GM21447 (cell line): ENCODE results near the gene XYLT1.

ENCODE experiments used
- ATAC-seq: cut with Tn5 transposase; IDR thresholded peaks from one replicate; pipeline ENCODE4 v1.9.1; 2021; ENCODE audit not compliant: unreplicated experiment

XYLT1 gene

DNA sequence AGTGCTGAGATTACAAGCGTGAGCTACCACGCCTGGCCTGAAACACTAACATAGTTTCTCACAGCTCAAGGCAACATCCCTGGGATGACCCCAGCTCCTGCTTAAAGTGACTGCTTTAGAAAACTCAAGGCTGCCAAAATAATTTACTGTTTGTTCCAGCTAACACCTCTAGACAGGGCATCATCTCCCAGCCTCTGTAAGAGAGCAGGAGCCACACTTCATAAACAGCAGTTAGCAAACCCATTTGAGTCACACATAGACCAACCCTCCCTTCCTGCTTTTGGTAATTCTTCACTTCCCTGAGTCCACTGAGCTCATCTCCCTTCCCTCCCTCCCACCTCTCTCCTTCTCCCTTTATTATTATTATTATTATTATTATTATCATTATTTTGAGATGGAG lies 201.3 kb downstream of the XYLT1 start:
- no peak for ATAC-seq

DNA sequence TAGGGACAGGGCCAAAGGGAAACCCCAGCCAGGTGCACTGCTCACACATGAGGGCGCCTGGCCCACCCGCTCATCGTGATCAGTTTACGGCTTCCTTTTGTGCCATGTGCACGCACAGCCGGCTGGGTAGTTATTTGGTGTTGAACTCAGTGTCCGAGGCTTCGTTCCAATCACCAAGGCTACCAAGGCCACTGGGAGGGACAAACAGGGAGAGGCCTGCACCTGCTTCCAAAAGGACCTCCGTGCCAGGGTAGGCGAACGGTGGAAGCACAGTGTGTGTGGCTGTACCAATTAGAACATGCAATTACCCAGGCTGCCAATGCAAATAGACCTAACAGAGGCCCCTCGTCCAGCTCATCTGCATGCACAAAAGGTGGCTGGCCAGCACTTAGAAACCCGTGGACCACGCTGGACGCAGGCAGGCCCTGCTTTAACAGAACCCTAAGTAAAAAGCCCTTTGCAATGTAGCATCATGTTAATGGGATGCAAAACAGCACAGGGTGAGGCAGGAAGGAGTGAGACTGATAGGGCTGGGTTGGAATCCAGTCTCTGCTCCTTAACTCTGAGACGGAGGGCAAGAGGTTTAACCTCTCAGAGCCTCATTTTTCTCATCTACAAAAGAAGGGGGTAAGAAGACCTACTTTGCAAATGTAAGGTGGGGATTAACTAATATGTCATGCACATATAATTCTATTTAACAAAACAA lies 204.0 kb downstream of the XYLT1 start:
- no peak for ATAC-seq

DNA sequence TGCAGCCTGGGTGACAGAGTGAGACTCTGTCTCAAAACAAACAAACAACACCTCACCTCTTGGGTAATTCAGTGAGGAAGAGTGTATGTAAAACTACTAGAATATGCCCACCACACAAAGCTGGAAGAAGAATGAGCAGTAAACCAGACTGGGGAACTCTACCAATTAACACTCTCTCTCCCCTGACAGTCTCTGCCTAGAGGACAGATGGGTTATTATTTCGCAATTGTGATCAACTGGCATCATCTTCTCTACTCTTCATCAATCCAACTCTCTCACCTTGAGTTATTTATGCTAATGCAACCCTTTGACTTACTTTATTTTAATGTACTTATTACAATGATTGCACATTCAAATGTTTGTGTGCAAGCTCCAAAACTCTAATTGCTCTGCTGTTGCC lies 205.6 kb downstream of the XYLT1 start:
- ATAC-seq, result no peak

DNA sequence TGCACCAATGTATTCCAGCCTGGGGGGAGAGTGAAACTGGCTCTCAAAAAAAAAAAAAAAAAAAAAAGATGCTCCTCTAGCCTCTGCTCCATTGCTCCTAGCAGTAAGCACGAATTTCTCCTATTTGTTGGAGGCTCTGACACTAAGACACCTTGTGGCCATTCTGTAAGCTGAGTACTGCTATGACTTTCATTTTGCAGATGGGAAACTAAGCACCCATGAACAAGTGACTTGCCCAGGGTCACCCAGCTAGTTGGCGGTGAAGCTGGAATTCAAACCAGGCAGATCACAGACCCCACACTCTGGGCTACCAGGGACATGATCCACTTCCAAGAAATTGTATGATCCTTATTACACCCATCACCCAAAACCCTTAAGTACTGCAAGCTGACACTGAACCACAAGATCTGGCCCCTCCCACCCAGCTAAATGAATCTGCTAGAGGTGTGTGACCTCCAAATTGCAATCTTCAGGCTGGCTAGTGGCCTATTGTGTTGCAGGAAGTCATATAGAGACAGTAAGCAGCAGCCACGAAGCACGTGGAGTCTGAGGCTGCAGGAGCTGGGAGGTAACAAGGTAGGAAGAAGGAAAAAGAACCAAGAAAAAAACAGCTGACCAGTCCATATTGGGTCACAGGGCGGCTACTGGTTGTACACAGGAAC lies 209.4 kb downstream of the XYLT1 start:
- ATAC-seq, result no peak

DNA sequence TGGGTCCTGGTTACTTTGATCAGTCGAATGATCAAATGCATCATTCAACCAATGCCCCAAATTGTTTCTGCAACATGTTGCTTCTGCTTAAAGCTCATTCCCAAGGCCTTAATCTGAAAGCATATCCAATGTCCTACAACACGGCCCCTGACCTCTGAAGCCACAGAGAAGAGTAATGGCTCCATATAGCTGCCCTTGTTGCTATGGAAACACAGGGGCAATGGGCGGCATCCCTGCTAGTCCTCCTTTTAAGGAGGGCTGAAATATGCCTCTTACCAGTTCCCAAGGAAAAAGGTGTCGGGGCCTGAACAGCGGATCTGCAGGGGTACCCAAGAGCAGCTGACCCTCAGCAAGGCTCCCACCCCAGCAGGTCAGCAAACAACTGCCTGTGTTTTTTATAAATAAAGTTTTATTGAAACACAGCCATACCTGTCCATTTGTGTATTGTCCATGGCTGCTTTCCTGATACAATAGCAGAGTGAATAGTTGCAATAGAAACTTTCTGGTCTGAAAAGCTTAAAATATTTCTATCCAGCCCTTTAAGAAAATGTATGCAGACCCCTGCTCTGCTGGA lies 210.4 kb downstream of the XYLT1 start:
- ATAC-seq, result no peak

DNA sequence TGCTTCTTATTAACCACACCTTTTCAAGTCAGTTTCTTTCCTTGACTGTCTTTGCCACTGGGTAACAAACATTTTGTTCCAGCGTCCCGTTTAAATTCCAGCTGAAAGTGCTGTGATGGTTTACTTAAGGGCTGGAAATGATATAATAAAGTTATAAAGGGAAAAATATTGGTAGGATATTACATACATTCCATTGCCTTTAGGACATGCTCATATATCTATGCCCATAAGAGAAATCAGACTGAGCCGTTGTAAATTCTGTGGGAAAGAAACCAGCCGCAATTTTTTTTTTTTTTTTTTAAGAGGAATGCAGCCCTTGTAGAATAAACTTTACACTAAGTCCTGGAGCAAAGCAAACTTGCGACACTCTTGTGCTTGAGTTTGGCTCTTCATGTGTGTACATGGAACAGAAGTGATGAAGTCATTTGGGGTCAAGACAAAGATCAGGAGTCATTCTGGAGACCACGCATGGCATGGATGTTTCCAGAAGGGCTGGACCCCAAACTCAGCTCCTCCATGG lies 210.9 kb downstream of the XYLT1 start:
- ATAC-seq, result no peak

DNA sequence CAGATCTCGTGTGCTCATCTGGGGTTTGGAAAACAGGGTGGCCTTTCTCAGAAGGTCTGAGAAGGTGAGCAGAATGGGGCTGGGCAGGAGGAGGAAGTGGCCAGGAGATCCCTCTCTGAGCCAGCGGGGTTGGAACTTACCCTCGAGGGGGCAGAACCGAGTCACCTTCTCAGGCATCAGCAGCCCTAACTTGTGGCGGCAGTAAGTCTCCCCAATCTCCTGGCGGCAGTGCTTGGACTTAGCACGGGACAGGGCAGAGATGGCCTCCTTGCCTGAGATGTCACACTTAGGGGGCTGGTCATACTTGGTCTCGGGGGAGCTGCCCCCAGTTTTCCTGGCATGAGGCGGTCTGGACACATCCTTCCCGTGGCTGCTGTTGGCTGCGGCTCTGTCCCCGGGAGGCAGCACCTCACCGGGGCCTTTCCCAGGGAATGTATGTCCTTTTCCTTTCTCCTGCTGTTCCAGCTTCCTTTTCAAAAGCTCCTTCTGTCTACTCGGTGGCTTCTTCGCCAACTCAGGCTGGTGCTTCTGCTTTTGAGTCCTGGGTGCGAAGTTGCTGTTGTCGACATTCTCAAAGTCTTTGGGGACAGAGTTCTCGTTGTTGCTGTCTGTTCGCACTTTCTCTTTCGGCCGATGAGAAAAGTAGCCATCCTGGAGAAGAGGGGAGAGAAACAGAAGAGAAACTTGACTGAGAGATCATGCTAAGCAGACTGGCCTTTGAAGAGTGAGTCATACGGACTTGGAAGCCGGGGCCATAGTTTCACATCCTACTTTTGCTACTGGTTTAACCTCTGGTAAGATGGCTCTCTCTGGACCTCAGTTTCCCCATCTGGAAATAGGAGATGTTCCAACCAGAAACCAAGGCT lies 211.7 kb downstream of the XYLT1 start:
- ATAC-seq, result peak; percentile 80

DNA sequence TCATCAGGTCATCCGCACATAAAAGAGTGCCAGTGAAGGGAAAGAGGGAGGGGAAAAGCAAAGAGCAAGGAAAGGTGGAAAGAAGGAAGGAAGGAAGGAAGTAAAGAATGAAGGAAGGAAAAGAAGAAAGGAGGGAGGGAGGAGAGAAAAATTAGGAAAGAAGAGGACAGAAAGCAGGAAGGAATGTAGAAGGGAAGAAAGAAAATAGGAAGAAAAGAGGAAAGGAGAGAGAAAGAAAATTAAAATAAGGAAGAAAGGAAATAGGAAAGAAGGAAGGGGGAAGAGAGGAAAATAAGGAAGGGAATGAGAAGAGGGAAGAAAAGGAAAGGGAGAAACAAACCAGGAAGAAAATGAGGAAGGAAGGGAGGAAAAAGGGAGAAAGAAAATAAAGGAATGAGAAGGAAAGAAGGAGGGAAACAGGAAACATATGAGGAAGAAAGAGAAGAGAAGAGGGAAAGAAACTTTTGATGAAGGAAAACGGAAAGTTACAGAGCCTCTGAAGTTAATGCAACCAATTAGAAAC lies 212.6 kb downstream of the XYLT1 start:
- ATAC-seq, result no peak

DNA sequence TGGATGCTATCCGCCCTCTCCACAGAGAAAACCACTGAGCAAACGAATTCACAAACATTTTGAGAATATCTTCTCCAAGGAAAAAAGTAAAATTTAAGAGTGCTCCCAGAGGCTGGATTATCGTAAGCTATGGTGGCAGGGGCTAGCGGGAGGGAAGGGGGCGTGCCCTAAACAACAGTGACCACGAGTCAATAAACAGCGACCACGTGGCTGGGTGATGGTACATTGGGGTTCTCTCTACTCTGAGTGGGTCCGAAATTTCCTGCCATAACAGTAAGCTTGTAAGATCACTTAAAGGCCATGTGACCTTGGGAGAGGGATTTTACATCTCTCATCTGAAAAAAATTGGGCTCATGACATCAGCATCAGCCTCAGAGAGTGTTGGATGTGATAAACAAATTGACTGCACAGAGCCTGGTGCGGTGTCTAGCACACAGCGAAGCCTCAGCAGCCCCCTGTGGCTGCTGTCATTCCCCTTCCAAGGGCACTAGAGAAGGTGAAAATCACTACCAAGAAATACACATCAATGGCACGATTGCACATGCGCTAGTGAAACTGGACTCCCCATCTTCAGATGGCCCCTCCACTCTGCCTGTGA lies 213.2 kb downstream of the XYLT1 start:
- ATAC-seq, result no peak

DNA sequence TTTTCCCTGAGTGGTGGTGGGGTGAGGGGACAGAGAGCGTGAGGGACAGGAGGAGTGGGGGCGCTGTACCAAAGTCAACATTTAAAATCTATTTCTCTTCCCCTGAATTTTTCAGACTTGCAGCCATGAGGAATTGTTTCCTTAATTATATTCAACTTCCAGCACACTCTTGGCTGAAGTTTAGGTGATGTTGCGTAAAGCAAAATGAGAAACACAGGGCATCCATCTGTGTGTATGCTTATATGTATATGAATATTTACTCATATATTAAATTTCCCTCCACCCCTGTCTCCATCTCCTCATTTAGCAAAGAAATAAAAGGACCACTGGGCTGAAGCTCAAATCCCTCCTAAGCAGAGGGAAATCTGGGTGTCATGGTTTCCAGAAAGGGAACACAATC lies 218.1 kb downstream of the XYLT1 start:
- ATAC-seq, result no peak

DNA sequence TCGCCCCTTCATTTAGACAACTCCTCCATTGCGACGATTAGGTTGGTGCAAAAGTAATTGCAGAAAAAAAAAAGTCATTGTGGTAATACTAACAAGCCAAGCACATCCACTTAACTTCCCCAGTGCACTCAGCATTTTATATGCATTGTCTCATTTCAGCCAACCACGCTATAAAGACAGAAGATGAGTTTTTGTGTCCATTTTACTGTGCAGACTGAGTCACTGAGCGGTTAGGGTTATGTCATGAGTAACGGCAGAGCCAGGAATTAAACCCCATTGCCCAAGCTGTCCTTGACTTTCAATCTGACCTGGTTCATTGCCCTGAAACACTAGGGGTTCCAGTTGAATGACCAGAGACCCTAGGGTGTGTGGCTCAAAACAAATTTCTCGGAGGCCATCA lies 218.7 kb downstream of the XYLT1 start:
- ATAC-seq, result no peak

DNA sequence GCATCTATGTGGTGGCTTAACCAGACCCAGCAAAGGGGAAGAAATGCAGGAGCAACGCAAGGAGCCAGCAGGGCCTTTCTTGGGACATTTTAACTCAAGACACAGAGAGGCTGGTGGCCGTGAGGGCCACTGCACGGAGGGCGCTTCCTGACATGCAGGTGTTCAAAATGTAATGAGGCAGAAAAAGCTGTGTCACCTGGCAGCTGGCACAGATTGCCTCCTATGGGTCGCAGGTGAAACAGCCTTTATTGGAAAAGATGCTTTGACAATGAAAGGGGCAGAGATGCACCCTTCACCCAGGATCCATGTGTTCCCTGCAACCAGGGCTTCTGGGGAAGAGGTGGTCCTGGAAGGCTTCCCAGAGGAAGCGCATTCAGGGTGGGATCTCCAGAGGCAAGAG lies 219.3 kb downstream of the XYLT1 start:
- no peak for ATAC-seq

DNA sequence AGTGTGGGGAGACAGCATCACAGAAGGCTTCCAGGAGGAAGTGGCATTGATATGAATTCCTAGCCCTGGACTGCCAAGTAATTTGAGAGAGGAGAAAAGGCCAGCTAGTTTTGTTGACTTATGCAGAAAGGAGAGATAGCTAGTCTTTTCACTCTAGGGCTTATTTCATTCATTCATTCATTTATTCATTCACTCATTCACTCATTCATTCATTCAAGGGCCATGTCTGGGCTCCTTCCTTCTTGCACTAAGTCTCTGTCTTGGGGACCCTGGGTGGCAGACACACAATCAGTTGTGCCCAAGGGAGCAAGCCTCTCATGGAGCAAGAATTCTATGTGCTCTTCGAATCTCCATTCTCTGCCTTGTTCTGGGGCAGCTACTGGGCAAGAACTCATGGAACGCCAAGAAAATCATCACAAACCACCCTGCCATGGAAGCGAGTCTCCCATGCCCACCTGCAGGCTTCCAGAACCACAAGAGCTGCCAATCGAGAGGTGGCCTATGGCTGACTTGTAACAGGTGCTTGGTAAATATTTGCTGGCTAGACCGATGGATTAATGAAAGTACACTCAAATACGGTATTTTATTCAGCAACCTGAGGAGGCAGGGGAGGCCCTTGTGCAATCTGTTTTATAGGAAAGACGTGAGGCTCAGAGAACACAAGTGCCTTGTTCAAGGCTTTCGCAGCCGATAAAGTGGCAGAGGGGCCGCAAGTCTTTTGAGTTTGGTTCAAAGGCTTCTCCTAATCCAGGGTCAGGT lies 223.6 kb downstream of the XYLT1 start:
- ATAC-seq, result no peak

DNA sequence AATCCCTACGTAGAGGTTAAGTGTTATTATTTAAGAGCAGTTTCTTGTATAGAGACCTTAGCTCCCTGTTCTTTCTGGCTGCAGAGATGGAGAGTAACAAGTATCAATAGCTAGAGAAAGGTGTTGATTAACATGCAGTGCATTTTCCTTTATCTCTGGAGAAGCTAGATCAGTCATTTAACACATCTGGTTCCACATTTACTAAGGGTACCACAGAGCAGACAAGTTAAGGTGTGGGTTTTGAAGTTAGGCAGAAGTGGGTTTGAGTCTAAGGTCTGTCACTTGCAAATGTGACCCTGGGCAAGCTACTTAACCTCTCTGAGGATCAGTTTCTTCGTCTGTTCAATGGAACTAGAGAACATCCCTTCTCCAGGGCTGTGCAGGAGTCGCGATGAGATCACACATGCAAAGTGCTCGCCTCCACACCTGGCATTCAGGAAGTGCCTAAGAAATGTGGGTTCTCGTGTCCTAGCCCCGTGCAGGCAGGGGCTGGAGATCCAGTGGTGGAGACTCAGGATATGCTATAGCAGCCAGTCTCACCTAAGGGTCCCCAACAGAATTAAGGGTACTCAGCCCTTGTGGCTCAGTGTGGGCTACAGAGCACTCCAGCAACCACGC lies 224.4 kb downstream of the XYLT1 start:
- no peak for ATAC-seq

DNA sequence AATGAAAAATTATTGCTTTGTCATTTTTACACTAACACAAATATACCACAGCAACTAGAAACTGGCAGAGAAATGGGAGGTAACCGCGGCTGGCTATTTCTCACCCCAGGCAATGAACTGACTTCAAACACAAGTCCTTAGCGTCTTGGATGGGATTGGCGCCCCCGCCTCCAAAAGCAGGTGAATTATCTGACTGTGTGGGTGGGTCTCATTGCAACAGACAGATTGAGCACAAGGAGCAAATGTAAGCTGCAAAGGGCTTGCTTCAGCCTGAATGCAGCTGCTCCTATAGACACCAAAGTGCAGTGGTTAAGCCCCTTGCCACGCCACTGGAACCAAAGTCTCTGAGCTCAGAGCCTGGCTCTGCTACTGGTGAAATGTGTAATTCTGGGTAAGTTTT lies 225.0 kb downstream of the XYLT1 start:
- no peak for ATAC-seq

DNA sequence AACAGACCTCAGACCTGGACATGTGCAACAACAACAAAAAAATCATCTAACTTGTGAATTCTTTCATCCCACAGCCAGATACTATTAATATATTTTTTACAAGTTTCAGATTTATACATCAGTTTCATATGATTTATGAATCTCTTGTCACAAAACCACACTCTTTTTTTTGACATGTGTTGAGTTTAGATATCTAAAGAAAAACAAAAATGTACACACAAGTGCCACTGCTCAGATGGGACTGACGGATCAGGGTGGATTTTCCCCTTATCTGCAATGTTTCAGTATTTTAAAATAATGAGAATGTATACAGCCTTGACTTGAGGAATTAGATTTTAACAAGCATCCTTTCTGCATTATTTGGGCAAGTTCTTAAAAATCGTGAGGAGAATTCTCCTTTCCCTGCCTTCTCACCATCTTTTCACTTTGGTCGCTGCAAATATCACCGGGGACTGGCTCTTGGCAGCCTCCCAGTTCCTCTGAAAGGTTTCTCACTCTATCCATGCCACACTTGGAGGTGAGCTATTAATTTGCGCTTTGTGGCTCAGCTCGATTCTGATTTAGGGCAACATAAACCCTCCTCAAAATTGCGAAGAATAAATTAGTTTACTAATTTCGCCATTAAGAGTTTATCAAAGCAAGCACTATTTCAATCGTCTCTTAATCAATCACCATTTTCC lies 225.7 kb downstream of the XYLT1 start:
- ATAC-seq, result no peak

DNA sequence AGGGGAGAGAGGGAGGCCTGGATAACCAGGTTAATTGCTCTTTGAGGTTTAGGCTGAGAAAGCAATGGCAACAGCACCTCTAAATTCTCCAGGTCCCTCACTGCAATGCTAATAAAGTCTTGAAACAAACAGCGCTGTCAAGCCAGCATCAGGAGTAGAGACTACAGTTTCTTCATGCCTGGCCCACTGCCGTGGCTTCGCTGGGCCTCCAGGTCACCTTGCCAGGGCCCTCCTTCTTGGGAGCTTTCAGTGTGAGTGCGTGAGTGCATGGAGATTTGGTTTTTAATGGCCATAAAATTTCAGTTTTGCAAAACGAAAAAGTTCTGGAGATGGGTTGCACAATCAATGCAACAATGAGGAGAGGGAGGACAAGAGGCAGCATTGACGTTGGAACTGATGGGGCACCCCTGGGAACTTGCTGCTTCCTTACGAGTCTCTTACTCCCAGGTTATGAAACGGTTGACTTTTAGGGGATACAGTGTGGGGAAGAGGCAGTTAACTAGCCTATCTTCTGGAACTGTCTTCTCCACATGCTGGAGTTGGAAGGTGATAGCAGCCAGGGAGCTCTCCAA lies 229.4 kb downstream of the XYLT1 start:
- no peak for ATAC-seq

DNA sequence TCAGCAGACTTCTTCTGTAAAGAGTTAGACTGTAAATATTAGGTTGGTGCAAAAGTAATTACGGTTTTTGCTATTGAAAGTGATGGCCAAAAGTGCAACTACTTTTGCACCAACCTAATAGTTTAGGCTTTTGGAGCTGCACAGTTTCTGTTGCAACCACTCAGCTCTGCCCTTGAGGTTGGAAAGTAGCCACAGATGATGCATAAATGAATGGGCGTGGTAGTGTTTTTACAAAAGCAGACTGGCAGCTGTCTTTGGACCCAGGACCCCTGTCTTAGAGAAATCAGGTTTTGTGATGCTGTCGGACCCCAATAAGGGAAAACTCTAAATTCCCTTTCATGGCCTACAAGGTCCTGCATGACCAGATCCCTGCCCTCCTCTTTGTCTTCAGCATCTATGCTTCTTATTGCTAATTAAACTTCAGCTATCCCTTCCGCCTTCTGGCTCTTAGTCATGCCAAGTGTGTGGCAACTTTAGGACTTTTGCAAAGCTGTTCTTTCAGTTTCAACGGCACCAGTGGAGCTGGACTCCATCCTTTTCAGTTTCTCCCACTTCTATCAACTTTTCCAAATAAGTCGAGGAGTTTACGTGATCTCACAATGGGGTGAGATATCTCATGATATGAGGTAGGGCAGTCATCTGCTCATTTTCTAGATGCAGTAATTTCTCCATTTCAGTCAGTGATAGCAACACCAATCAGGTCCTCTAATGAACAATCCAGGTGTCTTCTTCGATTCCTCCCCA lies 232.3 kb downstream of the XYLT1 start:
- no peak for ATAC-seq
